Ovary (tissue), 9 donors: Measurements from ENCODE around the gene SERPINA9. TPM values are rescaled to one million over a fixed set of nuclear protein-coding genes. Genes with fewer than 3 reads are reported as not detected.
"Not testable (repeated sequence)": the region's sequence is repeated elsewhere in the genome, so short reads cannot be mapped to it uniquely, and the experiment has no call there.

Experiments
- DNase-seq, 5 donors: peaks; one replicate each; pipeline ENCODE4 v3.0.0-alpha.2; 2019 to 2020
- H3K27ac ChIP-seq, 2 donors: fragments of 200-600 bp; one replicate each; pipeline versions ENCODE4 v1.5.1 to v1.8.0; 2019 to 2022
- H3K27me3 ChIP-seq: fragments of 200-600 bp; one replicate; pipeline ENCODE4 v1.8.0; 2022
- H3K36me3 ChIP-seq: fragments of 200-600 bp; sonication (generic); one replicate; pipeline ENCODE4 v1.5.1; 2019
- H3K4me1 ChIP-seq: one replicate; pipeline ENCODE4 v1.8.1; 2013; ENCODE audit warnings: mild to moderate bottlenecking, moderate library complexity; ENCODE audit not compliant: insufficient read depth
- H3K4me3 ChIP-seq: fragments of 200-600 bp; sonication (generic); one replicate; pipeline ENCODE4 v1.5.1; 2017
- H3K9me3 ChIP-seq, 2 donors: fragments of 200-600 bp in 1 of 2; sonication (generic) in 1 of 2; one replicate each; pipeline versions ENCODE4 v1.5.1 to v1.8.1; 2013 to 2019; ENCODE audit warnings: mild to moderate bottlenecking in 1 of 2, moderate library complexity in 1 of 2
- EP300 ChIP-seq: sonication (generic); formaldehyde crosslinking; IDR thresholded peaks from one replicate; pipeline ENCODE4 v1.6.1; 2017; ENCODE audit warnings: antibody characterized with exemption
- POLR2A ChIP-seq: fragments of 450-650 bp; IDR thresholded peaks from one replicate; pipeline ENCODE4 v1.6.1; 2017; ENCODE audit warnings: antibody characterized with exemption, mild to moderate bottlenecking, moderate library complexity
- WGBS, 3 donors: extraction: QIAGEN DNeasy Blood & Tissue Kit in 1 of 3; methylation state at CpG; one replicate each; pipeline versions ENCODE4 v1.1.5 to v1.1.7; 2013 to 2017; 5-methylcytosine and 5-hydroxymethylcytosine counted together
- intact Hi-C, 4 donors: fragments of 100-400 bp; cut with DNase I; formaldehyde crosslinking; loops; one replicate each; pipeline versions ENCODE4 v1.11.0 to v1.15.1; 2022 to 2023
- polyA plus RNA-seq, 2 donors: library from polyadenylated mRNA; stranded (reverse); fragments of 200-250 nt in 1 of 2; fragments of 350-450 nt in 1 of 2; fragmentation: Illumina TruSeq in 1 of 2; extraction: RNeasy Lipid Tissue Mini Kit (QIAGEN cat#74804) in 1 of 2; gene quantifications; one replicate each; pipeline ENCODE4 v1.2.3, GENCODE V29; 2013 to 2014
- total RNA-seq, 7 donors: library from RNA; depleted of rRNA in 2 of 7; stranded (reverse); fragments of >200 nt in 2 of 7; fragmentation: NEBNext Ultra II Directional in 3 of 7; extraction: Animal tissue kit (Norgen Biotek cat#: 25700) in 3 of 7; gene quantifications; one replicate each; pipeline versions ENCODE4 v1.1.0 to v1.2.4, GENCODE V29; 2016 to 2023
- TF ChIP-seq, protein P1 (sequence below), 3 donors: fragments of 450-650 bp in 2 of 3; fragments of 200-600 bp in 1 of 3; IDR thresholded peaks; one replicate each; pipeline versions ENCODE4 v1.5.1 to v1.8.0; 2016 to 2022; ENCODE audit warnings: antibody characterized with exemption in 3 of 3, mild to moderate bottlenecking in 1 of 3
- donor health status: DM: no; HTN: no; CAD: no; lungs with moderate emphysema.
- donor health status: DM: no; HTN: no; CAD: no.
- donor health status: Bipolar disorder and iron deficiency.
- donor health status: DM: yes; HTN: yes; CAD: no.
- donor health status: DM: no; HTN: no; CAD: no.
- donor health status: DM: yes; HTN: yes; CAD: no.

Gene SERPINA9
- total and polyA plus RNA-seq, 9 donors, result not detected

DNA sequence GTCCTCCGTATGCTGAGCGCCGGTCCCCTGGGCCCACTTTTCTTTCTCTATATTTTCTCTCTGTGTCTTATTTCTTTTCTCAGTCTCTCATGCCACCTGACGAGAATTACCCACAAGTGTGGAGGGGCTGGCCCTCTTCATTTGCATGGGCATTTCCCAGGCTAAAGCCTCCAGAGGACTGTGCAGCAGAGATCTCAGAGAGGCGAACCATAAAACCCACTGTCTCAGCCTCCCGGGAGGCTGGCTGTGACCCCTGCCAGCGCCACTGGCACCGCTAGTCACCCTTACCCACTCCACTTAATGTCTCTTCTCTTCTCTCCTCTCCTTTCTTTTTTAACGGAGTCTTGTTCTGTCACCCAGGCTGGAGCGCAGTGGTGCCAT lies 7.1 kb upstream of the SERPINA9 start:
- no peak for TF ChIP-seq POLR2A
- TF ChIP-seq EP300, result no peak
- TF ChIP-seq, protein P1, sequence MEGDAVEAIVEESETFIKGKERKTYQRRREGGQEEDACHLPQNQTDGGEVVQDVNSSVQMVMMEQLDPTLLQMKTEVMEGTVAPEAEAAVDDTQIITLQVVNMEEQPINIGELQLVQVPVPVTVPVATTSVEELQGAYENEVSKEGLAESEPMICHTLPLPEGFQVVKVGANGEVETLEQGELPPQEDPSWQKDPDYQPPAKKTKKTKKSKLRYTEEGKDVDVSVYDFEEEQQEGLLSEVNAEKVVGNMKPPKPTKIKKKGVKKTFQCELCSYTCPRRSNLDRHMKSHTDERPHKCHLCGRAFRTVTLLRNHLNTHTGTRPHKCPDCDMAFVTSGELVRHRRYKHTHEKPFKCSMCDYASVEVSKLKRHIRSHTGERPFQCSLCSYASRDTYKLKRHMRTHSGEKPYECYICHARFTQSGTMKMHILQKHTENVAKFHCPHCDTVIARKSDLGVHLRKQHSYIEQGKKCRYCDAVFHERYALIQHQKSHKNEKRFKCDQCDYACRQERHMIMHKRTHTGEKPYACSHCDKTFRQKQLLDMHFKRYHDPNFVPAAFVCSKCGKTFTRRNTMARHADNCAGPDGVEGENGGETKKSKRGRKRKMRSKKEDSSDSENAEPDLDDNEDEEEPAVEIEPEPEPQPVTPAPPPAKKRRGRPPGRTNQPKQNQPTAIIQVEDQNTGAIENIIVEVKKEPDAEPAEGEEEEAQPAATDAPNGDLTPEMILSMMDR (IDR thresholded peaks at IDR 0.05), result no peak
- intact Hi-C loops, result no loop called here
- H3K36me3 ChIP-seq, result no peaks in the 10 kb centered on the region
- no peak overlapping the region for H3K4me3 ChIP-seq
- WGBS, 3 donors, result 80 to 85% (median 84%) methylated on average over 10 of the region's 10 CpGs
- no peaks in the 10 kb centered on the region for H3K9me3 ChIP-seq
- H3K4me1 ChIP-seq, result peaks cover 1% of the 10 kb centered on the region
- no peak for DNase-seq
- no peak overlapping the region for H3K27ac ChIP-seq
- no peaks in the 10 kb centered on the region for H3K27me3 ChIP-seq

- H3K27ac ChIP-seq, intact Hi-C loops, DNase-seq, H3K9me3 ChIP-seq, H3K27me3 ChIP-seq, H3K4me1 ChIP-seq, H3K36me3 ChIP-seq, H3K4me3 ChIP-seq: not testable (repeated sequence)
- 42 to 53% (median 53%) methylated on average over 10 of the region's 10 CpGs for WGBS, 3 donors
Measured at GRCh38 chr14:94482132-94483070, 6.4 kb upstream of the SERPINA9 start.

DNA sequence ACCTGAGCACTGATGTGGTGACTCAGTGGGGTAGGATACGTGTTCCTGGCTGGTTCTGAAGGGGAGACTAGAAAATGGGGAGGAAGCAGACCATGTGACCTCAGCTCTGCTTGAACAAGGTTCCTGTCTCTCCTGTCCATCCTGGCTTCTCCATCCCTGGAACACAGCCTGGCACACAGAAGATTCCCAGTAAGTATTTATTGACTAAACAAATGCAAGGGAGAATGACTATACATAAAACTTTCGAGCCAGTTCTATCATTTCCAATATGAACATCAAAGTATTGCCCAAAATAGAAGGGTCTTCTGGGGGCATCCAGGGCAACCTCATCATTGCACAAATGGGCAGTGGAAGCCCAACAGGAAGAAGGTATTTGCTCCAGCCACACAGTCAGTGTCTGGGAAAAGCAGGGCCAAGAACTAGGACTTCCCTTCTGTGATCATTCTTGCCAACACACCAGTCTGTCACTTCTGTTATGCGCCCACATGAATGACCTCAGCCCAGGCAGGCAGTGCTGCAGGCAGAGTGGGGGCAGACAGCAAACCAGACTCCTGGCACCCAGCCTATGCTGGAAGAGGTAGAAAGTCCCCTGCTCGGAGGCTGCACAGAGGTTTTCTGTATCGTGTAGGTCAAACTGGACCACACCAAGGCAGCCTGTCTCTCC lies 5.6 kb upstream of the SERPINA9 start:
- Histone ChIP-seq H3K27ac (no peak overlapping the region), H3K36me3 (no peaks in the 10 kb centered on the region), H3K27me3 (no peaks in the 10 kb centered on the region), H3K4me1 (peaks cover 1% of the 10 kb centered on the region), H3K4me3 (no peak overlapping the region), H3K9me3 (no peaks in the 10 kb centered on the region)
- TF ChIP-seq, protein P1 (IDR thresholded peaks at IDR 0.05), result no peak
- TF ChIP-seq POLR2A (no peak), EP300 (no peak)
- intact Hi-C loops, result no loop called here
- WGBS, 3 donors, result 70 to 82% (median 80%) methylated on average over 5 of the region's 5 CpGs
- DNase-seq, result no peak

DNA sequence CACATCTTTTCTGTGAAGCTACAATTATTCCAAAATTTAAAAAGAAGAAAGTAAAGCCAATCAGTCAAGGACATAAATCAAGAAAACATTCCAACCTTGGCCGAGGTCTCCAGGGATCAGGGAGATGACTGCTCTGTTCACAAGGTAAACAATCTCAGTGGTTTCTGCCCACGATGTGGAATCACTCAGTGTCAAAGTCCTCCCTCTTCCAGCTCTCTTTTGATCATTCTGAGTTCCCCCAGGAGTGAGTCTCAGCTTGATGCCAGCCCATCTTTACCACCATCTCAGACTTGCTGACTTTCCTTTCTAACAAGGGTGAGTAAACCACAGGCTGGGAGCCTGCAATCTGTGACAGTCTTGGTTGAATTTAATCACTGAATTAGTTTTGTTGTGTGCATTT lies 4.8 kb upstream of the SERPINA9 start:
- Histone ChIP-seq H3K4me1 (no peaks in the 10 kb centered on the region), H3K9me3 (no peaks in the 10 kb centered on the region), H3K27ac (no peak overlapping the region), H3K27me3 (no peaks in the 10 kb centered on the region), H3K36me3 (no peaks in the 10 kb centered on the region), H3K4me3 (no peak overlapping the region)
- WGBS, 3 donors, result 2 to 5% (median 3%) methylated on average over 2 of the region's 2 CpGs
- intact Hi-C loops, result no loop called here
- DNase-seq, result no peak
- TF ChIP-seq, protein P1 (IDR thresholded peaks at IDR 0.05), result no peak
- no peak for TF ChIP-seq POLR2A
- no peak for TF ChIP-seq EP300

GRCh38 chr14:94478420-94478819 lies 2.4 kb upstream of the SERPINA9 start:
- Histone ChIP-seq H3K27me3 (no peaks in the 10 kb centered on the region), H3K4me3 (no peak overlapping the region), H3K9me3 (no peaks in the 10 kb centered on the region), H3K4me1 (no peaks in the 10 kb centered on the region), H3K27ac (no peak overlapping the region), H3K36me3 (no peaks in the 10 kb centered on the region)
- intact Hi-C loops, result no loop called here
- DNase-seq, result no peak
- TF ChIP-seq EP300 (no peak), POLR2A (no peak)
- TF ChIP-seq, protein P1 (IDR thresholded peaks at IDR 0.05), result no peak
